Tibial nerve (tissue), 3 donors: ENCODE data around the gene KRT86.

Source experiments
- CTCF ChIP-seq, 5 experiments: fragments of 200-600 bp in 3 of 5; fragments of 450-650 bp in 2 of 5; sonication (generic) in 3 of 5; IDR thresholded peaks; one replicate each; pipeline ENCODE4 v1.5.1; 2016 to 2019; ENCODE audit warnings: antibody characterized with exemption in 5 of 5, mild to moderate bottlenecking in 3 of 5, moderate library complexity in 2 of 5
- POLR2A ChIP-seq, 2 donors: fragments of 450-650 bp; IDR thresholded peaks; one replicate each; pipeline ENCODE4 v1.6.1; 2017; ENCODE audit warnings: antibody characterized with exemption in 2 of 2, mild to moderate bottlenecking in 2 of 2, moderate library complexity in 2 of 2

DNA sequence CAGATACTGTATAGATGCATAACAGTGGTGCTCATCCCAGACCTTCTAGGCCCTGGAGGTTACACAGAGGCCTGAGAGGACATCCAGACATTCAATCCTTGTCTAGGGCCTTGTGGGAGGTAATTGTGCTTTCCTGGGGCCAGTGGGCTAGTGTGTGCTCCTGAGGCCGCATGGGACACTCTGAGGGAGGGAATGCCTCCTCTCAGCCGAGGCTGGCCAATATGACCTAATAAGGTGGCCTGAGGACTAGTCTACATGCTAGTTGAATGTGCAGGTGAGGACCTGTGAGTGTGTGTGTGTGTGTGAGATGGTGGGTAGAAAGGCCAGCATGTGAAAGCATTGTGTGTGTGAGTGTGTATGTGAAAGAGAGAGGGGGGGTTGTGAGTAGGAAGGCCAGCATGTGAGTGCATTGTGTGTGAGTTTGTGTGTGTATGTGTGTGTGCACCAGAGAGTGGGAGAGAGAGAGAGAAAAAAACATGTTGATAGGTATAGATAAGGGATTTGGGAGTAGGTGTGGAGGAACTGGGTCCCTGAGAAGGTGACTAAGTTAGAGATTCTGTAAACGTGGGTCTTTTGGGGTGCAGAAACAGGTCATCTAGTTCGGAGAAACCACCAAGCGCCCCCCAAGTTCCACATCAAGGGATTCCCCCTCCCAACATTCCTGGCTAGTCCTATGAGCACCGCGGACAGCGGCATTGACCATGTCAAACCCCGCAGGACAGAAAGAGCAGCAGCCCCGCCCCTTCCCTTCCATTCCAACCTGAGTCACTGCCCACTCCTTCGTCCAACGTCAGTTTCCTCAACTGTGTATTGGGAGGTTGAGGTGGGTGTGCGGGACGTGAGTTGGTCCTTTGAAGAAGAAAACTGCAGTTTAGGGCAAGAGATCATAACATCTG is 26.6 kb downstream of the KRT86 start:
- no peak for TF ChIP-seq CTCF (IDR thresholded peaks at IDR 0.05)
- TF ChIP-seq POLR2A (IDR thresholded peaks at IDR 0.05), result no peak
